Naive B cell (primary cell): ENCODE data around the gene NDUFV2. TPM values are rescaled to one million over a fixed set of nuclear protein-coding genes. Genes with fewer than 3 reads are reported as not detected.
"Not testable (repeated sequence)": the region's sequence is repeated elsewhere in the genome, so short reads cannot be mapped to it uniquely, and the experiment has no call there.

ENCODE experiments used
- ATAC-seq, 2 donors: fragments of 150-1000 bp; cut with Tn5 transposase; 2 replicates each; pipeline ENCODE4 v1.10.0; 2021; ENCODE audit warnings: low read depth in 2 of 2, mild to moderate bottlenecking in 2 of 2, moderate library complexity in 2 of 2
- DNase-seq: peaks from one replicate; pipeline ENCODE4 v3.0.0; 2022
- H3K27ac Mint-ChIP-seq, 6 donors: one replicate each; pipeline ENCODE4 v1.8.0; 2020 to 2022; ENCODE audit warnings: mild to moderate bottlenecking in 6 of 6, mixed read lengths in 6 of 6, moderate library complexity in 5 of 6, inconsistent platforms in 2 of 6
- H3K27me3 Mint-ChIP-seq, 3 donors: one replicate each; pipeline ENCODE4 v1.8.0; 2021 to 2022; ENCODE audit warnings: mixed read lengths in 3 of 3, mild to moderate bottlenecking in 1 of 3
- H3K36me3 Mint-ChIP-seq, 2 donors: one replicate each; pipeline ENCODE4 v1.8.0; 2020 to 2022; ENCODE audit warnings: mixed read lengths in 2 of 2, inconsistent platforms in 1 of 2, mild to moderate bottlenecking in 1 of 2
- H3K4me1 Mint-ChIP-seq, 3 donors: one replicate each; pipeline ENCODE4 v1.8.0; 2020 to 2022; ENCODE audit warnings: mixed read lengths in 3 of 3, inconsistent platforms in 1 of 3, mild to moderate bottlenecking in 1 of 3, moderate library complexity in 1 of 3
- H3K4me3 Mint-ChIP-seq, 8 donors: one replicate each; pipeline ENCODE4 v1.8.0; 2020 to 2022; ENCODE audit warnings: mild to moderate bottlenecking in 8 of 8, mixed read lengths in 8 of 8, moderate library complexity in 8 of 8, inconsistent platforms in 2 of 8
- H3K9me3 Mint-ChIP-seq, 7 donors: one replicate each; pipeline ENCODE4 v1.8.0; 2020 to 2022; ENCODE audit warnings: mixed read lengths in 7 of 7, mild to moderate bottlenecking in 5 of 7, inconsistent platforms in 2 of 7, moderate library complexity in 1 of 7
- polyA plus RNA-seq, 6 donors: library from polyadenylated mRNA; unstranded; fragments of 300-500 nt; fragmentation: Illumina TruSeq; gene quantifications; one replicate each; pipeline ENCODE4 v1.2.3, GENCODE V29; 2021; ENCODE audit warnings: low read depth in 6 of 6

The NDUFV2 gene
- polyA plus RNA-seq, 6 donors from 2014 or later, result 109 to 199 (median 154) TPM

GRCh38 chr18:9070212-9070611, 32.3 kb upstream of the NDUFV2 start:
- H3K9me3 Mint-ChIP-seq, result no peaks in the 10 kb centered on the region
- H3K4me1 Mint-ChIP-seq, result peaks cover 20 to 51% (median 30%) of the 10 kb centered on the region in 3 donors
- no peaks in the 10 kb centered on the region for H3K36me3 Mint-ChIP-seq
- DNase-seq (no peak), ATAC-seq (no peak)
- H3K27me3 Mint-ChIP-seq, result no peaks in the 10 kb centered on the region
- H3K4me3 Mint-ChIP-seq, result peak overlapping the region in 5 of 8 donors; percentile 45 to 69 (median 67)
- peak overlapping the region in 5 of 6 donors; percentile 34 to 91 (median 80) for H3K27ac Mint-ChIP-seq

GRCh38 chr18:9079818-9080528, 22.5 kb upstream of the NDUFV2 start:
- Mint-ChIP-seq H3K36me3 (no peaks in the 10 kb centered on the region), H3K27ac (peak overlapping the region in 1 of 6 donors; percentile 12), H3K4me3 (no peak overlapping the region), H3K9me3 (no peaks in the 10 kb centered on the region), H3K4me1 (peaks cover 16 to 19% (median 19%) of the 10 kb centered on the region in 3 donors), H3K27me3 (no peaks in the 10 kb centered on the region)
- DNase-seq, result no peak
- ATAC-seq, result no peak

- Mint-ChIP-seq H3K4me3 (no peak overlapping the region), H3K9me3 (no peaks in the 10 kb centered on the region), H3K4me1 (peaks cover 15 to 19% (median 16%) of the 10 kb centered on the region in 3 donors), H3K36me3 (no peaks in the 10 kb centered on the region), H3K27me3 (no peaks in the 10 kb centered on the region), H3K27ac (no peak overlapping the region)
- ATAC-seq (no peak), DNase-seq (no peak)
Measured at GRCh38 chr18:9081940-9082339, 20.6 kb upstream of the NDUFV2 start.

GRCh38 chr18:9082711-9083510, 19.6 kb upstream of the NDUFV2 start:
- Mint-ChIP-seq H3K9me3 (no peaks in the 10 kb centered on the region), H3K36me3 (no peaks in the 10 kb centered on the region), H3K27ac (peak overlapping the region in 1 of 6 donors; percentile 16), H3K27me3 (no peaks in the 10 kb centered on the region), H3K4me1 (peaks cover 15 to 19% (median 16%) of the 10 kb centered on the region in 3 donors), H3K4me3 (no peak overlapping the region)
- ATAC-seq, result peak; percentile 47 to 63
- no peak for DNase-seq

- H3K27me3 Mint-ChIP-seq, result no peaks in the 10 kb centered on the region
- DNase-seq (no peak), ATAC-seq (no peak)
- H3K4me3 Mint-ChIP-seq, result no peak overlapping the region
- H3K27ac Mint-ChIP-seq, result no peak overlapping the region
- H3K4me1 Mint-ChIP-seq, result peaks cover 16 to 19% (median 18%) of the 10 kb centered on the region in 3 donors
- no peaks in the 10 kb centered on the region for H3K36me3 Mint-ChIP-seq
- no peaks in the 10 kb centered on the region for H3K9me3 Mint-ChIP-seq
Measured at GRCh38 chr18:9086015-9086414, 16.5 kb upstream of the NDUFV2 start.

- DNase-seq (no peak), ATAC-seq (no peak)
- no peaks in the 10 kb centered on the region for H3K27me3 Mint-ChIP-seq
- no peaks in the 10 kb centered on the region for H3K36me3 Mint-ChIP-seq
- H3K27ac Mint-ChIP-seq, result peak overlapping the region in 1 of 6 donors; percentile 79
- H3K4me1 Mint-ChIP-seq, result peaks cover 16 to 19% (median 18%) of the 10 kb centered on the region in 3 donors
- H3K9me3 Mint-ChIP-seq, result no peaks in the 10 kb centered on the region
- no peak overlapping the region for H3K4me3 Mint-ChIP-seq
Measured at GRCh38 chr18:9086624-9087023, 15.9 kb upstream of the NDUFV2 start.

- H3K9me3 Mint-ChIP-seq, result no peaks in the 10 kb centered on the region
- no peak overlapping the region for H3K27ac Mint-ChIP-seq
- ATAC-seq, result no peak
- H3K27me3 Mint-ChIP-seq, result no peaks in the 10 kb centered on the region
- peaks cover 16 to 19% (median 18%) of the 10 kb centered on the region in 3 donors for H3K4me1 Mint-ChIP-seq
- DNase-seq, result no peak
- H3K4me3 Mint-ChIP-seq, result no peak overlapping the region
- H3K36me3 Mint-ChIP-seq, result no peaks in the 10 kb centered on the region
Measured at GRCh38 chr18:9087144-9087543, 15.4 kb upstream of the NDUFV2 start.

- Mint-ChIP-seq H3K4me1 (peaks cover 6 to 10% (median 9%) of the 10 kb centered on the region in 3 donors), H3K27me3 (no peaks in the 10 kb centered on the region), H3K9me3 (no peaks in the 10 kb centered on the region), H3K36me3 (no peaks in the 10 kb centered on the region), H3K27ac (no peak overlapping the region), H3K4me3 (no peak overlapping the region)
- ATAC-seq (no peak), DNase-seq (no peak)
Measured at GRCh38 chr18:9088252-9088651, 14.2 kb upstream of the NDUFV2 start.

GRCh38 chr18:9088727-9089126, 13.8 kb upstream of the NDUFV2 start:
- H3K9me3 Mint-ChIP-seq, H3K4me3 Mint-ChIP-seq, DNase-seq, ATAC-seq, H3K36me3 Mint-ChIP-seq, H3K4me1 Mint-ChIP-seq, H3K27ac Mint-ChIP-seq, H3K27me3 Mint-ChIP-seq: not testable (repeated sequence)

- no peak overlapping the region for H3K4me3 Mint-ChIP-seq
- no peak for DNase-seq
- H3K27me3 Mint-ChIP-seq, result no peaks in the 10 kb centered on the region
- peaks cover 8 to 13% (median 9%) of the 10 kb centered on the region in 3 donors for H3K4me1 Mint-ChIP-seq
- peak overlapping the region in 1 of 6 donors; percentile 18 for H3K27ac Mint-ChIP-seq
- no peaks in the 10 kb centered on the region for H3K9me3 Mint-ChIP-seq
- H3K36me3 Mint-ChIP-seq, result no peaks in the 10 kb centered on the region
- ATAC-seq, result no peak
Measured at GRCh38 chr18:9090578-9090977, 11.9 kb upstream of the NDUFV2 start.

GRCh38 chr18:9091066-9091476, 11.4 kb upstream of the NDUFV2 start:
- DNase-seq (no peak), ATAC-seq (no peak)
- H3K27ac Mint-ChIP-seq, result no peak overlapping the region
- no peaks in the 10 kb centered on the region for H3K9me3 Mint-ChIP-seq
- H3K27me3 Mint-ChIP-seq, result no peaks in the 10 kb centered on the region
- H3K4me3 Mint-ChIP-seq, result no peak overlapping the region
- no peaks in the 10 kb centered on the region for H3K36me3 Mint-ChIP-seq
- peaks cover 12 to 18% (median 13%) of the 10 kb centered on the region in 3 donors for H3K4me1 Mint-ChIP-seq

GRCh38 chr18:9092665-9093064, 9.8 kb upstream of the NDUFV2 start:
- Mint-ChIP-seq H3K4me1 (peaks cover 13 to 18% (median 16%) of the 10 kb centered on the region in 3 donors), H3K27me3 (no peaks in the 10 kb centered on the region), H3K9me3 (no peaks in the 10 kb centered on the region), H3K36me3 (no peaks in the 10 kb centered on the region), H3K4me3 (no peak overlapping the region), H3K27ac (no peak overlapping the region)
- no peak for DNase-seq
- no peak for ATAC-seq

- peaks cover 13 to 18% (median 16%) of the 10 kb centered on the region in 3 donors for H3K4me1 Mint-ChIP-seq
- H3K36me3 Mint-ChIP-seq, ATAC-seq, DNase-seq, H3K9me3 Mint-ChIP-seq, H3K27me3 Mint-ChIP-seq, H3K27ac Mint-ChIP-seq, H3K4me3 Mint-ChIP-seq: not testable (repeated sequence)
Measured at GRCh38 chr18:9093109-9093508, 9.4 kb upstream of the NDUFV2 start.
